D721Med (cell line): ENCODE results near the gene SPATA31C1.

ENCODE experiments used
- DNase-seq: peaks from one replicate; pipeline ENCODE4 v3.0.0; 2011; ENCODE audit warnings: low spot score; ENCODE audit not compliant: insufficient read length
- FAIRE-seq: peaks from 2 replicates; lab custom pipeline; 2011; peaks lifted over from hg19 to GRCh38; lab: Jason Lieb, UNC
- TF ChIP-seq, protein P1 (sequence below): IDR thresholded peaks from 2 replicates; pipeline ENCODE4 v1.5.1; 2012; ENCODE audit warnings: mild to moderate bottlenecking, control low read depth; ENCODE audit not compliant: insufficient read depth; ENCODE audit errors: missing control alignments

The SPATA31C1 gene

GRCh38 chr9:87957839-87958238, 40.1 kb downstream of the SPATA31C1 start:
- no peak for FAIRE-seq
- TF ChIP-seq, protein P1, sequence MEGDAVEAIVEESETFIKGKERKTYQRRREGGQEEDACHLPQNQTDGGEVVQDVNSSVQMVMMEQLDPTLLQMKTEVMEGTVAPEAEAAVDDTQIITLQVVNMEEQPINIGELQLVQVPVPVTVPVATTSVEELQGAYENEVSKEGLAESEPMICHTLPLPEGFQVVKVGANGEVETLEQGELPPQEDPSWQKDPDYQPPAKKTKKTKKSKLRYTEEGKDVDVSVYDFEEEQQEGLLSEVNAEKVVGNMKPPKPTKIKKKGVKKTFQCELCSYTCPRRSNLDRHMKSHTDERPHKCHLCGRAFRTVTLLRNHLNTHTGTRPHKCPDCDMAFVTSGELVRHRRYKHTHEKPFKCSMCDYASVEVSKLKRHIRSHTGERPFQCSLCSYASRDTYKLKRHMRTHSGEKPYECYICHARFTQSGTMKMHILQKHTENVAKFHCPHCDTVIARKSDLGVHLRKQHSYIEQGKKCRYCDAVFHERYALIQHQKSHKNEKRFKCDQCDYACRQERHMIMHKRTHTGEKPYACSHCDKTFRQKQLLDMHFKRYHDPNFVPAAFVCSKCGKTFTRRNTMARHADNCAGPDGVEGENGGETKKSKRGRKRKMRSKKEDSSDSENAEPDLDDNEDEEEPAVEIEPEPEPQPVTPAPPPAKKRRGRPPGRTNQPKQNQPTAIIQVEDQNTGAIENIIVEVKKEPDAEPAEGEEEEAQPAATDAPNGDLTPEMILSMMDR, result no peak
- no peak for DNase-seq

GRCh38 chr9:87958591-87958990, 40.8 kb downstream of the SPATA31C1 start:
- no peak for DNase-seq
- TF ChIP-seq, protein P1, result no peak
- FAIRE-seq, result no peak

GRCh38 chr9:87959916-87960581, 42.3 kb downstream of the SPATA31C1 start:
- FAIRE-seq, result no peak
- no peak for DNase-seq
- TF ChIP-seq, protein P1, result no peak

DNA sequence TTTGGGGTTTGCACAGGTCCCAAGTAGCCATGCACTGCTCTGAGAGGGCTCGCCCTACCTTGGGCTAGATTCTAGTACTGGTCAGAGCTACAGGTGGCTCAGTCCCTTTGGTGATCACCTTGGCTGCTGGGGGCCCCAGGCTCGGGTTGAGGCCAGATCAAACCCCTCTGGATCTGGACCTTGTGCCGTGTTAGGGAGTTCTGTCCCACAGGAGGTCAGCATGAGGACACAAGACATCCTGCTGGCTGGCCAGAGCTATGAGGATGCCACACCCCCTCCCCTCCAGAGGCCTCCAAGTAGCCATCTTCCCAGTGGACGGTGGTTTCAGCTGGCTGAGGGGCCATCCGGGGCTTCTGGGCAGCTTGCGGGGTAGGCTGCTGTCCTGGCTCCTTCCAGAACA, 46.0 kb downstream of the SPATA31C1 start:
- DNase-seq (no peak), FAIRE-seq (no peak)
- TF ChIP-seq, protein P1, result no peak

DNA sequence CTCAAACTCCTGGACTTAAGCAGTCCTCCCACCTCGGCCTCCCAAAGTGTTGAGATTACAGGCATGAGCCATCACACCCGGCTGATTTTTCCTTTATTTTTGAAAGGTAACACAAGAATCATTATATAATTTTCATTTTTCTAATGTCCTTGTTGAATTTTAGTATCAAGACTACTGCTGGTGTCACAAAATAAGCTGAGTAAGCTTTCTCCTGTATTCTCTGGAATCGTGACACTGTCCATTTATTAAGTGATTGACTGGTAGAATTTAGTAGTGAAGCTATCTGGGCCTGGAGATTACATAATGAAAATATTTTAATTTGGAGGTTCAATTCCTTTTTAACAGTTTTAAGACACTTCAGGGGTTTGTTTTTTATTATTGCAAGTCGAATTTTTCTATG, 47.1 kb downstream of the SPATA31C1 start:
- DNase-seq (no peak), FAIRE-seq (no peak)
- TF ChIP-seq, protein P1, result no peak

DNA sequence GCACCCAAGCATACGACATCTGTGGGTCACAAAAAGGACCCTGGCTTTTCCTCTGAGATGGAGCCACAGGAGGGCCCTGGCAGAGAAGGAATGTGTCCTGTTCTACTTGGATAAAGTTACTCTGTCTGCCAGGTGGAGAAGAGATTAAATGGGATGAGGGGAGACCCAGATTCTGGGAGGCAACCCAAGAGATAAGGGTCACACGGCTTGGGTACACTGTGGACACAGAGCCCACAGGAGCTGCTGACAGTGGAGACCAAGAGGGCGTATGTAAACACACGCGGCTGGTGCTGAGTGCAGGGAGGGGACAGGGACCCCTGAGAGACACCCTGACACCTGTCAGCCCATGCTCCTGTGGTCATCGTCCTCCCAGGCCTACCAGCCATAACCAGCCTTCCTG, 50.4 kb downstream of the SPATA31C1 start:
- TF ChIP-seq, protein P1, result no peak
- FAIRE-seq, result no peak
- DNase-seq, result no peak

DNA sequence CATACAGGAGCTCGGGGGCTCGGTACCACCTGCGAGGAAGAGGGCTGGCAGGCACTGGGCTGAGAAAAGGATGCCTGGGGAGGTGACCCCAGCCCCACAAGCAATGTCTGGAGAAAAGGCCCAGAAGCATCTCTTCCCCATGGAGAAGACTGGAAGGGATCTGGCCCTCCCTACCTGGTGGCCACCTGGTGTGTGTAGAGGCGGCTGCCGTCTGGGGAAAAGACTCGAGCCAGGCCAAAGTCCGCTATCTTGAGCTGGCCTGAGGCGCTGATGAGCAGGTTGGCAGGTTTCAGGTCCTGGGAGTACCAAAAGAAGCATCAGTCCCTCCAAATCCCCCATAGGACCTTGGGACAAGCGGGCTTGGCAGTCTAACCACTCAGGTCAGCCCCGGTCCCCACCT, 52.8 kb downstream of the SPATA31C1 start:
- FAIRE-seq (no peak), DNase-seq (no peak)
- TF ChIP-seq, protein P1, result no peak
